PFSK-1 (cell line): ENCODE data around the gene CDCA5.

ENCODE experiments used
- POLR2AphosphoS5 ChIP-seq: IDR thresholded peaks from 2 replicates; pipeline ENCODE4 v1.6.1; 2012; ENCODE audit warnings: low read depth, mild to moderate bottlenecking, control low read depth, low read length, moderate library complexity
- REST ChIP-seq, 2 experiments: IDR thresholded peaks; 2 replicates each; pipeline versions ENCODE4 v1.6.1 to v1.8.0; 2011 to 2012; ENCODE audit warnings: low read depth in 2 of 2, low read length in 2 of 2, control low read depth in 1 of 2, inconsistent platforms in 1 of 2, mild to moderate bottlenecking in 1 of 2, moderate library complexity in 1 of 2; ENCODE audit not compliant: insufficient read depth in 1 of 2

- TF ChIP-seq REST (IDR thresholded peaks at IDR 0.05; ENCODE audit: insufficient read depth in 1 of 2, low read depth in 2 of 2, low read length in 2 of 2) (no peak), POLR2AphosphoS5 (peak; percentile 78; the same call in 1 of the 2 replicates)
Measured at GRCh38 chr11:65040847-65041622, 42.8 kb downstream of the CDCA5 start, which contains the start of gene SAC3D1.
